Measurements from ENCODE around the gene PCBP2.
A peak's percentile ranks its signal among the peaks of the same experiment; 100 is the strongest.

Gene PCBP2

GRCh38 chr12:53474077-53474476, 22.2 kb downstream of the PCBP2 start:
- no peak for DNase-seq

- no peak for DNase-seq
Measured at GRCh38 chr12:53474819-53475218, 22.9 kb downstream of the PCBP2 start.

- DNase-seq: no peak
Measured at GRCh38 chr12:53476769-53477209, 24.9 kb downstream of the PCBP2 start.

GRCh38 chr12:53478865-53479264, 27.0 kb downstream of the PCBP2 start:
- no peak for DNase-seq

- DNase-seq: no peak
Measured at GRCh38 chr12:53479331-53479730, 27.4 kb downstream of the PCBP2 start.

GRCh38 chr12:53480491-53481442, 28.9 kb downstream of the PCBP2 start:
- peak; percentile 13 for DNase-seq

- peak; percentile 14 for DNase-seq
Measured at GRCh38 chr12:53481458-53481857, 29.6 kb downstream of the PCBP2 start.

GRCh38 chr12:53481939-53482586, 30.2 kb downstream of the PCBP2 start:
- DNase-seq: peak; percentile 20

GRCh38 chr12:53482626-53483168, 30.8 kb downstream of the PCBP2 start:
- peak; percentile 21 for DNase-seq

GRCh38 chr12:53483225-53483978, 31.5 kb downstream of the PCBP2 start:
- DNase-seq: peak; percentile 23

- no peak for DNase-seq
Measured at GRCh38 chr12:53483979-53484377, 32.1 kb downstream of the PCBP2 start.

GRCh38 chr12:53484686-53485575, 33.0 kb downstream of the PCBP2 start:
- DNase-seq: peak; percentile 16

- DNase-seq: peak; percentile 18
Measured at GRCh38 chr12:53485955-53486735, 34.2 kb downstream of the PCBP2 start.

- DNase-seq: no peak
Measured at GRCh38 chr12:53486736-53487487, 35.0 kb downstream of the PCBP2 start.

GRCh38 chr12:53489242-53489864, 37.5 kb downstream of the PCBP2 start:
- no peak for DNase-seq

GRCh38 chr12:53492188-53492587, 40.3 kb downstream of the PCBP2 start:
- no peak for DNase-seq

- peak; percentile 86 for DNase-seq
Measured at GRCh38 chr12:53492830-53493609, 41.1 kb downstream of the PCBP2 start.

- DNase-seq: no peak
Measured at GRCh38 chr12:53493610-53494391, 41.9 kb downstream of the PCBP2 start.
